GM12801 (cell line): ENCODE results near the gene COMMD3.

Source experiments
- CTCF ChIP-seq: IDR thresholded peaks from one replicate; pipeline ENCODE4 v1.5.1; 2011; ENCODE audit warnings: control low read depth; ENCODE audit not compliant: insufficient read length; ENCODE audit errors: extremely low read depth

Gene COMMD3

DNA sequence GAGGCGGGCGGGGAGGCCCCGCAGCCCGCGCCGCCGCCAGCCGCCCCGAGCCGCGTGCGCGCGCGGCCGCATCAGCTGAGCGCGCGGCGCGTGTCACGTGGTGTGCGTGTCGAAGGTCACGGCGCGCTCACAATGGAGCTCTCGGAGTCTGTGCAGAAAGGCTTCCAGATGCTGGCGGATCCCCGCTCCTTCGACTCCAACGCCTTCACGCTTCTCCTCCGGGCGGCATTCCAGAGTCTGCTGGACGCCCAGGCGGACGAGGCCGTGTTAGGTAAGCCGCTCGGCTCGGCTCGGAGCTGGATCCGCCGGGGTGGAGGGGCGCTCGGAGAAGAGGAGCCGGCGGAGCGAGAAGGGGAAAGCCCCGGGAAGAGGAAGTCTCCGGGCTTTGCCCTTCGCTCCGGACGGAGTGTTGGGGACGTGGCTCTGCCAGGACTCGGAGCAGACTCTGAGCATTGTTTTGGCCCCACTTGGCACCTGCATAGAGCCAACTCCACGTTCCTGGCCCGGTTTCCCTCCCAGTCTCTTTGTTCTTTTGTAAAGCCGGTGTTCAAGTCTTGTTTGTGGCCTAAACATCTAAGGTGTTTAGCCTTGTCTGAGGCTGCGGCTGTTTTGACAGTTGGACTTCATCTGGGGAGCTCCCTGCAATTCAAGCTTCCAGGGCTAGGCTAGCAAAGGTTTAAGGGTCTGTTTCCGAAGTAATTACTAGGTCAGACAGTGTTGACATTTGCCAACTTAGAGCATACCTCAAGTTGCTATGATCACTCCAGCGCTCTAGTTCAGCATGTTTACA lies at the start of gene COMMD3:
COMMD3 (plus strand) TSS at position 103 of the 790 bp plus-strand sequence; CDS start at position 133, 30 bp downstream.
- no peak for TF ChIP-seq CTCF

- no peak for TF ChIP-seq CTCF
Measured at GRCh38 chr10:22268503-22268902, 47.7 kb upstream of the COMMD3 start.

DNA sequence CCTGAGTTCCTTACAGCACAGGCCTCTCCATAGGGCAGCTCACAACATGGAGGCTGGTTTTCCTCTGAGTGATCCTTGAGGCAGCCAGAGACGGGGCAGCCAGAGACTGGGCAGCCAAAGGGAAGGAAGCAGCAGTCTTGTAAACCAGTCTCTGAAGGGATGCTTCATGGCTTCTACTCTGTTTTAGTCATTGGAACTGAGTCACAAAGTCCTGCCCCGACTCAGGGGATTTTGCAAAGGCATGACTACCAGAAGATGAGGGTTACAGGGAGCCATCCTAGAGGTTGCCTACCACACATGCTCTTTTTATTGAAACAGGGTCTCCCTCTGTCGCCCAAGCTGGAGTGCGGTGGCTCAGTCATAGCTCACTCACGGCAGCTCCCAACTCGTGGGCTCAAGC lies 44.4 kb upstream of the COMMD3 start:
- no peak for TF ChIP-seq CTCF

- no peak for TF ChIP-seq CTCF
Measured at GRCh38 chr10:22278441-22278782, 37.8 kb upstream of the COMMD3 start.

DNA sequence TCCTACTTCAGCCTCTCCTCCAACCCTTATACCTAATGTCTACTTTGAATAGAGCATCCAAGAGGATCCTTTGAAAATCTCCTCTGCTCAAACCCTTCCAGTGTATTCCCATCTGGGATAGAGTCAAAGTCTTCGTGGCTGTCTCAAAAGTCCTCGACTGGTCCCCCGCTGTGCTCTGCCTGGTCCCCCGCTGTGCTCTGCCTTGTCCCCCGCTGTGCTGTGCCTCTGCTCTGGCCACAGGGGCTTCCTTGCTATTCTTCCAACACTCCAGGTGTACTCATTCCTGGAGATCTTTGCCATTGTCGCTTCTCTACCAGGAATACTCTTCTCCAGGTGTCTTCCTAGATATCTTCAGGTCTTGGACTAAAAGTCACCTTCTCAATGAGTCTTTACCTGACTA lies 36.1 kb upstream of the COMMD3 start:
- TF ChIP-seq CTCF: no peak

DNA sequence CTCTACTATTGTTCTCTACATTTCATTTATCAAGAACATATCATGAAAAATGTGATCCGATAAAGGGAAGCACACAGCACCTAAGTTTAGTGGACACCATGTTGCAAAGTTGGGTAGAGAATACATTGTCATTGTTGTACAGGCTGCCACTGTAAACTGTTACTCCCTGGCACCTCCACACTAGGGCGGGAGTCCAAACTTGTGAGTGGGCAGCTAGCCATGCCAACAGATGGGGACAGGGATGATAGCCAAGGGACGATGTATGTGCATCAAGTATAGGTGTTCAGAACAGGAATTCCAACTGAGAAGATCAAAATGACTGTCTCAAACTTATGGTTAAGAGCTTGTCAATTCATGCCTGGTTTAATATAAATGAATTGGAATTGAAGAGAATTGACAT lies 31.1 kb upstream of the COMMD3 start:
- no peak for TF ChIP-seq CTCF

- TF ChIP-seq CTCF: no peak
Measured at GRCh38 chr10:22293747-22294404, 22.3 kb upstream of the COMMD3 start.
